ENCODE results near the gene APOBEC4. TPM values are rescaled to one million over a fixed set of nuclear protein-coding genes. Genes with fewer than 3 reads are reported as not detected.

APOBEC4 gene
- total and polyA plus RNA-seq, 10 of the 15 experiments (the other 5 are each of a cell fraction or from before 2014, with no cell fraction given) = 0.04 to 0.25 (median 0.06) TPM; not detected in 5

DNA sequence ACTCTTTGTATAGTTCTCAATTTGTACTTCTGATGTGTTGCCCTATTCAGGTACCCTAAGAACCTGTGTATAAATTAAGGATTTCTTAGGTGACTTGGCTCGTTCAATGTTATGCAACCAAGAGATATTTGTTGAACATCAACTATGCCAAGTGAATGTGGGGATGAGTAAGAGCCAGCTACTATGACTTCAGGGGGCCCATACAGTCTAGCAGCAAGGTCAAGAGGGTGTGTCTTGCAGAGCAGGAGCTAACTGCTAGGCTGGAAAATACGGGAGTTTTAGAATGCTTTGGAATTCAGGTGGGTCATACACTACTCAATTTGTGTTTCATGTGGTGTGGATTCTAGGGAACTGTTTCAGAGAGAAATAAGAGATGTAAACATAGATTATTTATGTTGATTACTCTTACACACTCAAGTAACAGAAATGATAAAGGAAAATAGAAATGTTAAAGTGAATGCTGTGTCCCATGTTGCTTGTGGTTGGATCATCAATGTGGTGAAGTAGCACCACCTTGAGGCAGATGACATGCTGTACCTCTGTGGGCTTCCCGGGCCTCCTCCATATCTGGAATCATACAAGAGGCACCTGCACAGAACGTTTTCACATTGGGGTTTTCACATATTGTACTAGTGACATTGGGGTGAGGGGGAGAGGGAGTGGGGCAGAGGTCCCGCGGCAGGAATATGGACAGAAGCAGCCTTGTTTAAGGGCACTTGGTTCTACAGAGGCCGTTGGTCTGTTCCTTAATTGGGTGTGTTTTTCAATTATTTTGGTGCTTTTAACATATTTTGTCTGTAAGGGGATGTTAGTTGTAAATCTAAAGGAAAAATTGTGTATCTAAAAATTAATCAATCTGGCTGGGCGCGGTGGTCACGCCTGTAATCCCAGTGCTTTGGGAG lies 30.0 kb downstream of the APOBEC4 start:
- no peaks in the 10 kb centered on the region for H3K9me3 ChIP-seq (replicated peaks; ENCODE audit: control insufficient read depth, insufficient read depth, low read length)
- WGBS (ENCODE audit: insufficient coverage, insufficient replicate concordance, low lambda C conversion rate, missing lambda C conversion rate) = 47% methylated on average over 10 of the region's 10 CpGs
- DNase-seq (ENCODE audit: low read depth, low spot score) (no peak), ATAC-seq (peak; percentile 94), FAIRE-seq (peak; percentile 90)
- H3K9ac ChIP-seq (ENCODE audit: control insufficient read depth, insufficient read depth, low read length) = no peak overlapping the region
- H2AFZ ChIP-seq (ENCODE audit: control insufficient read depth, low read depth, low read length) = no peak overlapping the region
- RAD21 ChIA-PET (ENCODE audit: unreplicated experiment) = interaction anchor here (0.6 to 3.7 kb wide), 10 partner anchors 14 to 484 kb away, joined by 3 to 15 read pairs (median 3); partner anchors contain the start of gene NCF2
- in situ Hi-C loops (cut with MboI) = loop anchor here (10.0 kb wide), 1 partner anchor 148 kb away; the partner anchor contains the start of gene SMG7
- BruUV-seq (replicated peaks) = no TSS peak
- POLR2A ChIA-PET = interaction anchor here (0.6 kb wide), 2 partner anchors 12 to 311 kb away, joined by 3 to 5 read pairs; no protein-coding TSS in a partner anchor
- no peaks in the 10 kb centered on the region for H4K20me1 ChIP-seq (ENCODE audit: control insufficient read depth, insufficient read depth)
- SMC1A ChIA-PET (ENCODE audit: uncharacterized antibody, unreplicated experiment) = interaction anchor here (0.5 to 2.0 kb wide), 22 partner anchors 9 to 293 kb away, joined by 3 to 10 read pairs (median 4); partner anchors contain the start of genes APOBEC4 and NCF2
- H3K4me2 ChIP-seq (ENCODE audit: control insufficient read depth, insufficient read depth) = no peak overlapping the region
- peaks cover 6% of the 10 kb centered on the region for H3K79me2 ChIP-seq (ENCODE audit: control insufficient read depth, insufficient read depth, low read length)
- no peaks in the 10 kb centered on the region; the same call in 1 of the 2 replicates for H3K4me1 ChIP-seq (ENCODE audit: control insufficient read depth, insufficient read depth, low read length)
- no peaks in the 10 kb centered on the region for H3K27me3 ChIP-seq (replicated peaks in 1 of 2; ENCODE audit: control insufficient read depth in 2 of 2, insufficient read depth in 2 of 2, low read length in 1 of 2)
- no peak overlapping the region for H3K27ac ChIP-seq (ENCODE audit: control insufficient read depth, insufficient read depth)
- peaks cover 0 to 20% of the 10 kb centered on the region in 2 experiments; a peak in 2 of 4 replicates for H3K36me3 ChIP-seq (ENCODE audit: control insufficient read depth in 2 of 2, insufficient read depth in 2 of 2, low read length in 1 of 2)
- intact Hi-C loops (cut with micrococcal nuclease; ENCODE audit: unreplicated experiment) = loop anchor here (1.0 to 2.0 kb wide), 4 partner anchors 14 to 342 kb away; no protein-coding TSS in a partner anchor
- CTCF ChIA-PET = interaction anchor here (0.7 to 2.0 kb wide), 33 partner anchors 9 to 341 kb away, joined by 3 to 15 read pairs (median 4); partner anchors contain the start of gene NCF2
- H3K4me3 ChIP-seq = no peak overlapping the region
- TF ChIP-seq TCF7 (IDR thresholded peaks at IDR 0.05; ENCODE audit: borderline replicate concordance) = no peak
- no peak for TF ChIP-seq SIN3A (IDR thresholded peaks at IDR 0.05; ENCODE audit: low read depth, low read length)
- TF ChIP-seq, protein P1, sequence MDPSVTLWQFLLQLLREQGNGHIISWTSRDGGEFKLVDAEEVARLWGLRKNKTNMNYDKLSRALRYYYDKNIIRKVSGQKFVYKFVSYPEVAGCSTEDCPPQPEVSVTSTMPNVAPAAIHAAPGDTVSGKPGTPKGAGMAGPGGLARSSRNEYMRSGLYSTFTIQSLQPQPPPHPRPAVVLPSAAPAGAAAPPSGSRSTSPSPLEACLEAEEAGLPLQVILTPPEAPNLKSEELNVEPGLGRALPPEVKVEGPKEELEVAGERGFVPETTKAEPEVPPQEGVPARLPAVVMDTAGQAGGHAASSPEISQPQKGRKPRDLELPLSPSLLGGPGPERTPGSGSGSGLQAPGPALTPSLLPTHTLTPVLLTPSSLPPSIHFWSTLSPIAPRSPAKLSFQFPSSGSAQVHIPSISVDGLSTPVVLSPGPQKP (IDR thresholded peaks at IDR 0.05; ENCODE audit: low read depth, low read length) = no peak
- TF ChIP-seq, protein P2, sequence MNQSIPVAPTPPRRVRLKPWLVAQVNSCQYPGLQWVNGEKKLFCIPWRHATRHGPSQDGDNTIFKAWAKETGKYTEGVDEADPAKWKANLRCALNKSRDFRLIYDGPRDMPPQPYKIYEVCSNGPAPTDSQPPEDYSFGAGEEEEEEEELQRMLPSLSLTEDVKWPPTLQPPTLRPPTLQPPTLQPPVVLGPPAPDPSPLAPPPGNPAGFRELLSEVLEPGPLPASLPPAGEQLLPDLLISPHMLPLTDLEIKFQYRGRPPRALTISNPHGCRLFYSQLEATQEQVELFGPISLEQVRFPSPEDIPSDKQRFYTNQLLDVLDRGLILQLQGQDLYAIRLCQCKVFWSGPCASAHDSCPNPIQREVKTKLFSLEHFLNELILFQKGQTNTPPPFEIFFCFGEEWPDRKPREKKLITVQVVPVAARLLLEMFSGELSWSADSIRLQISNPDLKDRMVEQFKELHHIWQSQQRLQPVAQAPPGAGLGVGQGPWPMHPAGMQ (IDR thresholded peaks at IDR 0.05; ENCODE audit: borderline replicate concordance) = no peak
- peak; percentile 87 for TF ChIP-seq RUNX3 (IDR thresholded peaks at IDR 0.05; ENCODE audit: low read length)
- no peak for TF ChIP-seq IKZF1 (conservative IDR thresholded peaks at IDR 0.05)
- peak; percentile 47 for TF ChIP-seq RELA (IDR thresholded peaks at IDR 0.05; ENCODE audit: borderline replicate concordance, partially characterized antibody)
- TF ChIP-seq FOS (IDR thresholded peaks at IDR 0.05; ENCODE audit: borderline replicate concordance, extremely low read depth, insufficient read length) = no peak
- no peak for TF ChIP-seq POU2F2 (IDR thresholded peaks at IDR 0.05; ENCODE audit: borderline replicate concordance, low read depth, low read length)
- TF ChIP-seq EZH2 (IDR thresholded peaks at IDR 0.05; ENCODE audit: borderline replicate concordance, control insufficient read depth, low read depth, low read length) = no peak
- no peak for TF ChIP-seq NFYA (IDR thresholded peaks at IDR 0.05; ENCODE audit: borderline replicate concordance, low read depth, low read length)
- TF ChIP-seq BRCA1 (IDR thresholded peaks at IDR 0.05; ENCODE audit: low read depth, low read length) = no peak
- TF ChIP-seq, protein P3, sequence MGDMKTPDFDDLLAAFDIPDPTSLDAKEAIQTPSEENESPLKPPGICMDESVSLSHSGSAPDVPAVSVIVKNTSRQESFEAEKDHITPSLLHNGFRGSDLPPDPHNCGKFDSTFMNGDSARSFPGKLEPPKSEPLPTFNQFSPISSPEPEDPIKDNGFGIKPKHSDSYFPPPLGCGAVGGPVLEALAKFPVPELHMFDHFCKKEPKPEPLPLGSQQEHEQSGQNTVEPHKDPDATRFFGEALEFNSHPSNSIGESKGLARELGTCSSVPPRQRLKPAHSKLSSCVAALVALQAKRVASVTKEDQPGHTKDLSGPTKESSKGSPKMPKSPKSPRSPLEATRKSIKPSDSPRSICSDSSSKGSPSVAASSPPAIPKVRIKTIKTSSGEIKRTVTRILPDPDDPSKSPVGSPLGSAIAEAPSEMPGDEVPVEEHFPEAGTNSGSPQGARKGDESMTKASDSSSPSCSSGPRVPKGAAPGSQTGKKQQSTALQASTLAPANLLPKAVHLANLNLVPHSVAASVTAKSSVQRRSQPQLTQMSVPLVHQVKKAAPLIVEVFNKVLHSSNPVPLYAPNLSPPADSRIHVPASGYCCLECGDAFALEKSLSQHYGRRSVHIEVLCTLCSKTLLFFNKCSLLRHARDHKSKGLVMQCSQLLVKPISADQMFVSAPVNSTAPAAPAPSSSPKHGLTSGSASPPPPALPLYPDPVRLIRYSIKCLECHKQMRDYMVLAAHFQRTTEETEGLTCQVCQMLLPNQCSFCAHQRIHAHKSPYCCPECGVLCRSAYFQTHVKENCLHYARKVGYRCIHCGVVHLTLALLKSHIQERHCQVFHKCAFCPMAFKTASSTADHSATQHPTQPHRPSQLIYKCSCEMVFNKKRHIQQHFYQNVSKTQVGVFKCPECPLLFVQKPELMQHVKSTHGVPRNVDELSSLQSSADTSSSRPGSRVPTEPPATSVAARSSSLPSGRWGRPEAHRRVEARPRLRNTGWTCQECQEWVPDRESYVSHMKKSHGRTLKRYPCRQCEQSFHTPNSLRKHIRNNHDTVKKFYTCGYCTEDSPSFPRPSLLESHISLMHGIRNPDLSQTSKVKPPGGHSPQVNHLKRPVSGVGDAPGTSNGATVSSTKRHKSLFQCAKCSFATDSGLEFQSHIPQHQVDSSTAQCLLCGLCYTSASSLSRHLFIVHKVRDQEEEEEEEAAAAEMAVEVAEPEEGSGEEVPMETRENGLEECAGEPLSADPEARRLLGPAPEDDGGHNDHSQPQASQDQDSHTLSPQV (IDR thresholded peaks at IDR 0.05) = no peak
- TF ChIP-seq LARP7 (IDR thresholded peaks at IDR 0.05) = no peak
- no peak; the same call in 1 of the 2 replicates for TF ChIP-seq MTA3 (IDR thresholded peaks at IDR 0.05; ENCODE audit: borderline replicate concordance, low read length)
- TF ChIP-seq YY1 (IDR thresholded peaks at IDR 0.05; ENCODE audit: low read depth, low read length) = 0 out of 2 replicates have a peak, but pooled peaks have one; percentile 36
